Hepatocyte (in vitro differentiated cells): ENCODE results near the gene LCE1E. TPM values are rescaled to one million over a fixed set of nuclear protein-coding genes. Genes with fewer than 3 reads are reported as not detected.

Experiments
- DNase-seq: peaks from one replicate; pipeline ENCODE4 v3.0.0-alpha.2; 2016; ENCODE audit warnings: low spot score
- H2AFZ ChIP-seq: fragments of 200-600 bp; sonication (generic); 2 replicates; pipeline ENCODE4 v1.6.0; 2016; ENCODE audit warnings: antibody characterized with exemption, mild to moderate bottlenecking
- H3K27ac ChIP-seq: fragments of 200-600 bp; sonication (generic); 2 replicates; pipeline ENCODE4 v1.5.1; 2016; ENCODE audit warnings: mild to moderate bottlenecking
- H3K27me3 ChIP-seq: fragments of 200-600 bp; sonication (generic); 2 replicates; pipeline ENCODE4 v1.6.1; 2016
- H3K36me3 ChIP-seq: fragments of 200-600 bp; sonication (generic); replicated peaks from 2 replicates; pipeline ENCODE4 v1.5.1; 2016; ENCODE audit warnings: low read depth; ENCODE audit not compliant: insufficient read depth
- H3K4me1 ChIP-seq: fragments of 200-600 bp; sonication (generic); 2 replicates; pipeline ENCODE4 v1.5.1; 2016; ENCODE audit warnings: mild to moderate bottlenecking, moderate library complexity; ENCODE audit not compliant: insufficient read depth
- H3K4me2 ChIP-seq: fragments of 200-600 bp; sonication (generic); 2 replicates; pipeline ENCODE4 v1.6.0; 2016
- H3K4me3 ChIP-seq: fragments of 200-600 bp; sonication (generic); 2 replicates; pipeline ENCODE4 v1.5.1; 2016; ENCODE audit warnings: mild to moderate bottlenecking
- H3K79me2 ChIP-seq: fragments of 200-600 bp; sonication (generic); 2 replicates; pipeline ENCODE4 v1.6.0; 2017; ENCODE audit warnings: mild to moderate bottlenecking
- H3K9me2 ChIP-seq: fragments of 200-600 bp; sonication (generic); replicated peaks from 2 replicates; pipeline ENCODE4 v1.6.0; 2017; ENCODE audit warnings: mild to moderate bottlenecking; ENCODE audit not compliant: insufficient read depth
- H3K9me3 ChIP-seq: fragments of 200-600 bp; sonication (generic); 2 replicates; pipeline ENCODE4 v1.5.1; 2016; ENCODE audit warnings: low read depth, mild to moderate bottlenecking
- H4K20me1 ChIP-seq: fragments of 200-600 bp; sonication (generic); 2 replicates; pipeline ENCODE4 v1.6.0; 2016; ENCODE audit warnings: mild to moderate bottlenecking; ENCODE audit not compliant: insufficient read depth, poor library complexity, severe bottlenecking
- CTCF ChIP-seq: fragments of 200-600 bp; sonication (generic); IDR thresholded peaks from 2 replicates; pipeline ENCODE4 v1.5.1; 2016; ENCODE audit warnings: antibody characterized with exemption, mild to moderate bottlenecking; ENCODE audit not compliant: poor library complexity
- EZH2 ChIP-seq: fragments of 200-600 bp; sonication (generic); IDR thresholded peaks from 2 replicates; pipeline ENCODE4 v1.6.1; 2016; ENCODE audit warnings: antibody characterized with exemption, mild to moderate bottlenecking, borderline replicate concordance
- EZH2phosphoT487 ChIP-seq: fragments of 200-600 bp; sonication (generic); IDR thresholded peaks from one replicate; pipeline ENCODE4 v1.6.1; 2018; ENCODE audit warnings: antibody characterized with exemption, mild to moderate bottlenecking, low read depth, moderate library complexity; ENCODE audit not compliant: unreplicated experiment, severe bottlenecking
- WGBS: methylation state at CpG from one replicate; pipeline ENCODE4 v1.1.6; 2016; ENCODE audit warnings: low lambda C conversion rate; ENCODE audit errors: missing lambda C conversion rate; 5-methylcytosine and 5-hydroxymethylcytosine counted together
- polyA plus RNA-seq: library from polyadenylated mRNA; unstranded; fragments of >200 nt; fragmentation: Nextera tagmentation; extraction: Ambion mirVana; gene quantifications from 2 replicates; pipeline ENCODE4 v1.2.1, GENCODE V29; 2016
- total RNA-seq: library from RNA; depleted of rRNA; stranded (reverse); fragments of >200 nt; gene quantifications from 2 replicates; pipeline ENCODE4 v1.2.3, GENCODE V29; 2014

LCE1E gene
- total and polyA plus RNA-seq, 2 experiments from 2014 or later: not detected

GRCh38 chr1:152759453-152760173 lies 26.4 kb upstream of the LCE1E start:
- TF ChIP-seq EZH2phosphoT487 (no peak), CTCF (no peak), EZH2 (no peak)
- DNase-seq: no peak
- Histone ChIP-seq H3K27ac (no peak overlapping the region), H4K20me1 (no peaks in the 10 kb centered on the region), H2AFZ (no peak overlapping the region), H3K4me2 (no peak overlapping the region), H3K9me3 (no peaks in the 10 kb centered on the region), H3K9me2 (no peaks in the 10 kb centered on the region), H3K4me1 (no peaks in the 10 kb centered on the region), H3K79me2 (no peaks in the 10 kb centered on the region), H3K36me3 (no peaks in the 10 kb centered on the region), H3K4me3 (no peak overlapping the region), H3K27me3 (no peaks in the 10 kb centered on the region)
- 85% methylated on average over 8 of the region's 8 CpGs for WGBS

- Histone ChIP-seq H3K79me2 (no peaks in the 10 kb centered on the region), H3K27me3 (no peaks in the 10 kb centered on the region), H3K9me3 (no peaks in the 10 kb centered on the region)
These were observed 25.4 kb upstream of the LCE1E start for GRCh38 chr1:152760551-152761190.

GRCh38 chr1:152761609-152762213 lies 24.3 kb upstream of the LCE1E start:
- Histone ChIP-seq H3K27ac (no peak overlapping the region), H4K20me1 (no peaks in the 10 kb centered on the region), H3K9me3 (no peaks in the 10 kb centered on the region), H3K79me2 (no peaks in the 10 kb centered on the region), H2AFZ (no peak overlapping the region), H3K4me3 (no peak overlapping the region), H3K4me1 (no peaks in the 10 kb centered on the region), H3K36me3 (no peaks in the 10 kb centered on the region), H3K9me2 (no peaks in the 10 kb centered on the region), H3K27me3 (no peaks in the 10 kb centered on the region), H3K4me2 (no peak overlapping the region)
- DNase-seq: no peak
- 77% methylated on average over 3 of the region's 3 CpGs for WGBS
- TF ChIP-seq CTCF (no peak), EZH2 (no peak), EZH2phosphoT487 (no peak)

More at GRCh38 chr1:152760551-152761190, 25.4 kb upstream of the LCE1E start:
- no peaks in the 10 kb centered on the region for H3K36me3 ChIP-seq
- H3K4me1 ChIP-seq: no peaks in the 10 kb centered on the region
- H2AFZ ChIP-seq: no peak overlapping the region
- no peaks in the 10 kb centered on the region for H4K20me1 ChIP-seq
- H3K4me2 ChIP-seq: no peak overlapping the region
- DNase-seq: no peak
- no peaks in the 10 kb centered on the region for H3K9me2 ChIP-seq
- TF ChIP-seq EZH2phosphoT487: no peak
- no peak for TF ChIP-seq EZH2
- no peak for TF ChIP-seq CTCF
- H3K4me3 ChIP-seq: no peak overlapping the region
- WGBS: 85% methylated on average over 31 of the region's 31 CpGs
- H3K27ac ChIP-seq: no peak overlapping the region
